Astrocyte of the spinal cord (primary cell): ENCODE measurements around the gene NIPA2.

Source experiments
- DNase-seq: peaks from one replicate; pipeline ENCODE4 v3.0.0; 2011; ENCODE audit warnings: low read depth, low spot score
- H3K4me3 ChIP-seq: 2 replicates; pipeline ENCODE4 v1.5.1; 2011; ENCODE audit warnings: low read depth, mild to moderate bottlenecking, low read length, moderate library complexity
- in situ Hi-C: cut with HindIII; loops from 2 replicates; pipeline ENCODE4 v1.10.0; 2017; ENCODE audit warnings: low sequenced_read_pairs
- TF ChIP-seq, protein P1 (sequence below): IDR thresholded peaks from 2 replicates; pipeline ENCODE4 v1.5.1; 2012; ENCODE audit warnings: low read depth, mild to moderate bottlenecking, low read length, inconsistent platforms

NIPA2 gene

DNA sequence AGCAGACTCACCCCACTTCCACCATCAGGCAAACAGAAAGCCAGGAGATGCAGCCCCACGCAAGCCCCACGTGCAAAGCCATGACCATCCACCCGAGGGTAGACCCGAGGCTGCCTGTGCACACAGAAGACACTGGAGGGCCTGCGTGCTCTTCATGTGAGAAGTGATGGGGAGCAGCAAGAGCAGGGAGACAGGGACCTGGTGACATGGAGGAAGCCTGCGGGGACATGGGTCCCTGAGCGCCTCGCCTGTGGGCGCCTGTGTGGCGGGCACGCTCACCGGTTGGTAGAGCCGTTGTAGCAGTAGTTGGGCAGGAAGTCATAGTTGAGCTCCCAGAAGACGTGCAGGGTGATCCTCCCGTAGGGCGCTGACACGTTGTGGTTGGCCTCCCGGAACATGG lies 65.0 kb downstream of the NIPA2 start:
- in situ Hi-C loops, result no loop called here

DNA sequence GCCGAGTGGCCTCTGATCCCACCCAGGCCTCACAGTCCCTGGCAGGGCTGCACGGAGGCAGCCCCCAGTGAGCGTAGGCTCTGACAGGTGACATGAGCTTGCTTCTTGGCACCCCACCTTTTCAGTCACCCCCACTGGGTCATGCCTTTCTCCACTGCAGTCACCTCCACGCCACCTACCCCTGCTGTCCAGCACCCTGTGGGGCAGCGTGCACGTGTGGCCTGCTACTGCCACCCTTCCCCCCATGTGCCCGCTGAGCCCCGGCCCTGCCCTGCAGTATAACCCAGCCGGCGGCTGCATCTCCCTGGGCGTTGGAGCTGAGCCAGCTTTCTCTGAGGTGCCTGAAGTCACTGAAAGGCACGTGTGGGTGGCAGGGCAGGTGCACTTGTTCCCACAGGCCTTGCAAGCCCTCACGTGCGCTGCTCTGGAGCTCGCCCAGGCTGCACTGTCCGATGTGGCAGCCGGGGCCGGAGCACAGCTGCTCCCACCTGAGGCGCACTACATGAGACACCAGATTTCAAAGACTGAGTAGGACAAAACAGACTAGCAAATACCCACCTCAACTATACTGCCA lies 65.6 kb downstream of the NIPA2 start:
- H3K4me3 ChIP-seq, result no peak overlapping the region
- in situ Hi-C loops, result no loop called here
- TF ChIP-seq, protein P1, sequence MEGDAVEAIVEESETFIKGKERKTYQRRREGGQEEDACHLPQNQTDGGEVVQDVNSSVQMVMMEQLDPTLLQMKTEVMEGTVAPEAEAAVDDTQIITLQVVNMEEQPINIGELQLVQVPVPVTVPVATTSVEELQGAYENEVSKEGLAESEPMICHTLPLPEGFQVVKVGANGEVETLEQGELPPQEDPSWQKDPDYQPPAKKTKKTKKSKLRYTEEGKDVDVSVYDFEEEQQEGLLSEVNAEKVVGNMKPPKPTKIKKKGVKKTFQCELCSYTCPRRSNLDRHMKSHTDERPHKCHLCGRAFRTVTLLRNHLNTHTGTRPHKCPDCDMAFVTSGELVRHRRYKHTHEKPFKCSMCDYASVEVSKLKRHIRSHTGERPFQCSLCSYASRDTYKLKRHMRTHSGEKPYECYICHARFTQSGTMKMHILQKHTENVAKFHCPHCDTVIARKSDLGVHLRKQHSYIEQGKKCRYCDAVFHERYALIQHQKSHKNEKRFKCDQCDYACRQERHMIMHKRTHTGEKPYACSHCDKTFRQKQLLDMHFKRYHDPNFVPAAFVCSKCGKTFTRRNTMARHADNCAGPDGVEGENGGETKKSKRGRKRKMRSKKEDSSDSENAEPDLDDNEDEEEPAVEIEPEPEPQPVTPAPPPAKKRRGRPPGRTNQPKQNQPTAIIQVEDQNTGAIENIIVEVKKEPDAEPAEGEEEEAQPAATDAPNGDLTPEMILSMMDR, result no peak

More for the DNA sequence above, 65.0 kb downstream of the NIPA2 start:
- TF ChIP-seq, protein P1, result no peak
- no peak overlapping the region for H3K4me3 ChIP-seq
- no peak for DNase-seq

DNA sequence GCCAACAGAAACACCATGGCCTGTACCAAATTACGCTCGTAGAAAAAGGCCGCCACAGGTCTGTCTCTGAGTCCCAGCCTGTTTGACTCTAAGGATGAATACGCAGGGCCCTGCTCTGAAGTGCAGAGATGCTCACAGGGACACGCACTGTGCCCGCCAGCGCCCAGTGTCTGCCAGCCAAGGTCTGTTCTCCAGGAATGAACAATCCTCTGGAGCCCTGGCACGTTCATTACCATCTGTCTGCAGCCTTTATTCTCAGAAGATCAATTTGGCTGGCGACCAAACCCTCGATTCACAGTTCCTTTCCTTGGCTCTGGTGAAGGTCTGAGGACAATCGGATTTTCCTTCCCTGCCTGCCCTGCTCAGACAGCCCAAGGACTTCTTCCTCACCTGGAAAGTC lies 66.3 kb downstream of the NIPA2 start:
- peak; percentile 31 for DNase-seq
- in situ Hi-C loops, result no loop called here
- H3K4me3 ChIP-seq, result no peak overlapping the region
- TF ChIP-seq, protein P1, result no peak

More for the DNA sequence above, 65.6 kb downstream of the NIPA2 start:
- DNase-seq, result no peak

DNA sequence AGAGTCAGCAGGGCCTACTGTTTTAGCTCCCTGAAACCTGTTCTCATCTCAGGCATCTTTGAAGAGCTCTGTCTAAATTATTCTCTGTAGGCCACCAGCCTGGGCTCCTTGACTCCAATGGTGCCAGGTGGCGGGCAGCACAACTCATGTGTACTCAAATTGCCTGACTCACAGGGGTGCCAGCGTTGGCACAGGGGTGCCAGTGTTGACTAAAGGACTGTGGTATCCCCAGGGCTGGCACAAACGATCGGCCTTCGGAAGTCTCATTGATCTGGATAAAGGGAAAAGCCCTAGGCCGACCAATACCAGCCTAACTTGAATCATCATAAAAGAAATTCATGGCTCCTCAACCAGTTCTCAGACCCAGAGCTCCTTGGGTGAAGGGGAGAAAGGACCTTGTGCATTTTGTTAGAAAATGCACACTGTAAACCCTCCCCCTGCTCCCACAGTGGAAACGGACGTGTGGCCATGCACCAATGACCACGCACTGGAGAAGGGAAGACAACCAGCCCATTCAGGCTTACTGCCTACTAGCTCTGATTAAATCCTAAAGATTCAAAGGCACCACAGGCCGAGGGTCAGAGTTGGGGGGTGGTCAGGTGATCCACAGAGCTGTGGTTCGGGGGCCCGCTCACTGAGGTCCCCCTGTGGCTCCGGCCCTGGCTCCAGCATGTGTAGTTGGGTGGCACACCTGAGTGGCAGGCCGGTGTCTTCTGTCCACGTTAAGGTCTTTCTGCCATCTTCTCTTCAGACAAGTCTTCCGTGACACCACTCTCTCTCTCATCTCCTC lies 68.9 kb downstream of the NIPA2 start:
- in situ Hi-C loops, result no loop called here
- no peak overlapping the region for H3K4me3 ChIP-seq
- DNase-seq, result no peak
- TF ChIP-seq, protein P1, result no peak

DNA sequence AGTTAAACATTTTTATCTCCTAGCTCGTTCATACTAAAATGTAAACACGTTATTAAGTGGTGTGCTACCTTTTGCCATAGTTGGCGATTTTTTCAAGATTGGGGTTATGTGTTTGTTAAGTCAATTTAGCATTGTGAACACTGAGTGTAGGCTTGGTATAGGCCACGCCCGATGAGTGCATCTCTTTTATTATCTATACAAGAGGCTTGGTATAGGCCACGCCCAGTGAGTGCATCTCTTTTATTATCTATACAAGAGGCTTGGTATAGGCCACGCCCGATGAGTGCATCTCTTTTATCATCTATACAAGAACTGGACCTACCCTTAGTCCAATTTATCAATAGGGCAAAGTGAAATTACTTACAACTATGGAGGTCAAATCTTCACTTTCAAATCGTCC lies 70.4 kb downstream of the NIPA2 start:
- DNase-seq, result no peak
- in situ Hi-C loops, result no loop called here

DNA sequence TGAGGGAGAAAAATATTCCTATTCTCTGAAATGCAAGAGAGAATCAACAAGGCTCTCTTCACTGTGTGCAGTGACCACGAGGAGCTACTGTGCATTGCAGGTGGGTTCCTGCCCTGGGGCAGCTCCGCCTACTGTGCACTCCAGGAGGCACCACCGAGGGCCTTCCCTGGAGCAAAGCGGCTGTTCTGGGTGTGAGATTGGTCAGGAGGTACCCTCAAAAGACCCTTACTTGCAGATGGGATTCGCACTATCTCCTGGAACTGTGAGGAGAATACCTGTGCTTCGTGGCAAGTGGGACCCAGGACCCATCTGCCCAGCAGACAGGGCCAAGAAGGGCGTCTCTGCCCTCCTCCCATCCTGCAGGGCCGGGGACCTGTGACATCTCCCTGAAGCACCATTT lies 72.8 kb downstream of the NIPA2 start:
- no peak for DNase-seq
- TF ChIP-seq, protein P1, result no peak
- H3K4me3 ChIP-seq, result no peak overlapping the region
- in situ Hi-C loops, result no loop called here

More for the DNA sequence above, 70.4 kb downstream of the NIPA2 start:
- TF ChIP-seq, protein P1, result no peak
- no peak overlapping the region for H3K4me3 ChIP-seq
